Stimulated activated CD4-positive, alpha-beta T cell treated with anti-CD3 and anti-CD28 coated beads, Interleukin-1b, Interleukin-23, amount 100 ng/mL, for 48 hours (primary cell): ENCODE results near the gene LY6G6C.
"Not testable (repeated sequence)": the region's sequence is repeated elsewhere in the genome, so short reads cannot be mapped to it uniquely, and the experiment has no call there.

ENCODE experiments used
- DNase-seq: peaks from one replicate; pipeline ENCODE4 v3.0.0-alpha.2; 2020

LY6G6C gene

DNA sequence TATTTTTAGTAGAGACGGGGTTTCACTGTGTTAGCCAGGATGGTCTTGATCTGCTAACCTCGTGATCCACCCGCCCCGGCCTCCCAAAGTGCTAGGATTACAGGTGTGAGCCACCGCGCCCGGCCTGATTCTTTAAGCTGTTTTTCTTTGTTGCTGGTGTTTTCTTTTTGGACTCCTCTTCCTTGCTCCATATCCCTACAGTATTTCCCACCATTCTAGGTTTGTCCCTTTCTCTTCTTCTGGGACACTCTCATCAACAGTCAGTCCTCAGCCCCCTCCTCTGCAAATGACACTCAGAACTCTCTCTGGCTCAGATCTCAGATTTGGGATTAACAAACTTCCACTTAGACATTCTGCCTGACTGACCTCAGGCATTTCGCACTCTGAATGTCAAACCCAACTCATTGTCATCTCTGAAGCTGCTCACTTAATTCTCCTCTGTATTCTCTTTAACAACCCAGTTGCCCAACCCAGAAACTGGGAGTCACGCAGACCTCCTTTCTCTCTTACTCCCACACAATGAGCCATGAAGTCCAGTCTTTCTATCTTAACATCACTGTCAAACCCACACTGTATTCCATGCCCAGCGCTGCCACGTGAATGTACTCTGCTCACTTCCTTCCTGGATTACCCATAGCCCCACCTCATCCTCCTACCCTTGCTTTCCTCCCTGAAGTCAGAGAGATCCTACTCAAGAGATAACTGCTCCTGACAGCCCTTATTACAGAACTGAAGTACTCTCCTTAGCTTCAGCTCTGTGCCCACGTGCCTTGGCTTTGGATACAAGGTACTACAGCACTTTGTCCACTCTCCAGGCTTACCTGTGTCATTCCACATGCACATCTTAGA, 4.2 kb upstream of the LY6G6C start:
- no peak for DNase-seq

DNA sequence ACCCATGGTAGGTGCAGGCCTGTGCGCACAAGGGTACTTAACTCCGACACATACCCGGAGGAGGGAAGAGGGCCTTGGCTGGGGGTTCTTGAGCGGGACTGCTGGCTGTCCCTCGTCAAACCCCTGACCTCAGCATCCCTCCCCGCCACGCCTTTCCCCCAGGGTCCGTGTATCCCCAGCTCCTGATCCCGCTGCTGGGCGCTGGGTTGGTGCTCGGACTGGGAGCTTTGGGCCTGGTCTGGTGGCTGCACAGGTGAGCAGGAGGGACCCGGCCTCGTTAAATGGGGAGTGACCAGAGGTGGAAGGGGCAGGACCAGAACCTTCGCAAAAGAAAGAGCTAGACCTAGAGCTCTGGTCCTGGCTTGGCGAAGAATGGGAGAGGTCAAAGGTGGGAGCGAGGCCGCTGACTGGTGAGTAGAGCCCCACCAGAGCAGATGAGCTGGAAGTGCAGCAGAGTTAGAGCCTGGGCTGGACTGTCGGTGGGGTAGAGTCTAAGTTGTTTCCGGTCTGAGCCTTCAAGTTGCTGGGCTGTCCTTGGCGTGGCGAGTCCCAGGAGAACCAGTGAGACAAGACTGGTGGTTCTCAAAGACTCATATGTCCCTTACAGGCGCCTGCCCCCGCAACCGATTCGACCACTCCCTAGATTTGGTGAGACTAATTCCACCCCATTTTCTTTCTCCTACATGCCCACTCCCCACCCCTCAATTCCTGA, 2.6 kb upstream of the LY6G6C start:
- DNase-seq: no peak

DNA sequence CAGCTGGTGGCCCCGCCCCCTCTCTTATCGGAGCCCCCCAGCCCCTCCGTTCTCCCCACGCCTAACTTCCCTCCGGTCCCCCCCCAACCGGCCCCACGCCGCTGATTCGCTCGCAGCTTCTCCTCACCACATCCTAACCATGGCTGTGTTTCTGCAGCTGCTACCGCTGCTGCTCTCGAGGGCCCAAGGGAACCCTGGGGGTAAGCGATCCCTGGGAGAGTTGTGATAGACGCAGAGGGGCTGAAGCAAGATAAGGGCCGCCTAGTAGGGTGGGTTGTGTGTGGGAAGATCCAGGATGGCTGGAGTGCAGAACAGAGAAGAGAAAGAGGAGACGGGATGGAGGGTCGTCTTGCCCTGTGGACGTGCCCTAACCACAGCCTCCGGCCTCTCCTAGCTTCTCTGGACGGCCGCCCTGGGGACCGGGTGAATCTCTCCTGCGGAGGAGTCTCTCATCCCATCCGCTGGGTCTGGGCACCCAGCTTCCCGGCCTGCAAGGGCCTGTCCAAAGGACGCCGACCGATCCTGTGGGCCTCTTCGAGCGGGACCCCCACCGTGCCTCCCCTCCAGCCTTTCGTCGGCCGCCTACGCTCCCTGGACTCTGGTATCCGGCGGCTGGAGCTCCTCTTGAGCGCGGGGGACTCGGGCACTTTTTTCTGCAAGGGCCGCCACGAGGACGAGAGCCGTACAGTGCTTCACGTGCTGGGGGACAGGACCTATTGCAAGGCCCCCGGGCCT, 1.9 kb upstream of the LY6G6C start, which contains the start of gene MPIG6B:
TSS of gene MPIG6B (plus strand) at position 129 of the 735 bp plus-strand sequence. CDS start at position 140, 11 bp downstream.
- DNase-seq: no peak

DNA sequence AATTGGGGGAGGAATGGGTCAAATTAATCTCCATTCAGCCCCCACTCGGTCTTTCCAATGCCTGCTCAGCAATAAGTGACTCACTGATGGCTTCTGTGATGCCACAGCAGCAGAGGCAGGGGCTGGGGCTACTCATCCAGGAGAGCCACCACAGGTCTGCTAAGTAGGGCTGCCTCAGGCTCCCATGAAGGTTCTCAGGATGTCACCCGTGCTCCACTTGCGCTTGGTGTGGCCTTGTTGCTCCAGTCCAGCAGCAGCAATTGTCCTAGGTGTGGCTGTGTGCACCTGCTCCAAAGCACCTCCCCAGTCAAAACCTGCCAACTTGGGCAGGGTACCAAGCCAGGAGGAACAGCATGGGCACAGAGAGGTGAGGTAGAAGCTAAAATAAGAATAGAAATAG, 627 bp upstream of the LY6G6C start:
- no peak for DNase-seq

- no peak for DNase-seq
Measured at GRCh38 chr6:31720196-31720770, 1.3 kb downstream of the LY6G6C start.

DNA sequence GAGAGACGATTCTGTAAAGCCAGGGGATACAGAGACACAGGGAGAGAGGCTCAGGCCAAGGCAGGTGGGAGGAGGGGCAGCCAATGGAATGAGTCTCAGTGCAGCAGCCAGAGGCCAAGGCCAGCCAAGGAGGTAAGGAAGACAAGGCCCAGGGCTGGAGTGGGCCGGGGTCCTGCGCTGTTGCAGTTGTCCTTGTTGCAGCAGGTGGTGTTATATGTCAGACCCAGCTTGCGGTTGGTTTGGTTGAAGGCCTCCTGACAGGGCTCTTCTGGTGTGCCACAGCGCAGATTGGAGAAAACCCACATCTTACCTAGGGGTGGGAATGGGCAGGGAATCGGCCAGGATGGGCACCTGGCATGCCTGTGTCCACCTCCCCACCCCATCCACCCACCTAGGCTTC, 2.5 kb downstream of the LY6G6C start:
- DNase-seq: no peak

GRCh38 chr6:31718265-31718664, 3.3 kb downstream of the LY6G6C start:
- DNase-seq: no peak

- DNase-seq: no peak
Measured at GRCh38 chr6:31717499-31718222, 3.9 kb downstream of the LY6G6C start.

DNA sequence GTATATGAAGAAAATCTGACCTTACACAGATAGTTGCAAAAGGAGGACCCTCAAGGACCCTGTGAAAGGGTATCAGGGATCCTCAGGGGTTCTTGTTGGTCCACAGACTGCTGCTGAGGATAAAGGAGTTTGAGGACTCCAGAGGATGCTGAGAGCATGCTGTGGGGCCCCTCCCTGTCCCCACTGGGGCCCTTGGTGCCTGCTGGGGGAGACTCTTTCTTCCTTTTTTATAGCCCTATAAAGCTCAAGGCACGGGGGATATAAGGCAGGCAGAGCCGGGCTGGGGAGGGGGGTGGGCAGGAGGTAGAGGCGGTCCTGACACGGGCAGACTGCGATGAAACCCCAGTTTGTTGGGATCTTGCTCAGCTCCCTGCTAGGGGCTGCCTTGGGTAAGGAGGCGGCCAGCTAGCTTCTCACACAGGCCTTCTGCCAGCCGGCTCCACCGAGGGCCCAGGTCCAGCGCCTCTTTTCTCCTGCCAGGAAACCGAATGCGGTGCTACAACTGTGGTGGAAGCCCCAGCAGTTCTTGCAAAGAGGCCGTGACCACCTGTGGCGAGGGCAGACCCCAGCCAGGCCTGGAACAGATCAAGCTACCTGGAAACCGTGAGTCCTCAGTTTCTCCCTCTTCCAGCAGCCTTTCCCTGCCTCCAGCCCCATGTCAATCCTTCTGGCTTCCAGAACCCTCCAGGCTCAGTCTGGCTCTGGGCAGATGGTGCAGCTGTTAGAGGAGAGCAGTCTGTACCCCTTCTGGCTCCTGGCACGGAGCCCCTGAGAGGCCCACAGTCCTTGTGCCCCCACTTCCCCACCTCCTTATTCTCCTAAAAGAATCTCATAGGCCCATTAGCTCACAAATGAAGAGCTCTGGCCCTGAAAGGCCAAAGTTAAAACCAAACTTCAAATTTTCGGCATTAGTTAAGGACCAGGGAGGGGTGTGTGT, 6.3 kb downstream of the LY6G6C start, which contains the start of gene LY6G6D:
TSS of gene LY6G6D (plus strand) at position 327 of the 937 bp plus-strand sequence. CDS start at position 335, 8 bp downstream.
- no peak for DNase-seq

- no peak for DNase-seq
Measured at GRCh38 chr6:31713991-31714684, 7.4 kb downstream of the LY6G6C start.

- no peak for DNase-seq
Measured at GRCh38 chr6:31713465-31713864, 8.1 kb downstream of the LY6G6C start.

- DNase-seq: no peak
Measured at GRCh38 chr6:31712296-31712695, 9.2 kb downstream of the LY6G6C start.

GRCh38 chr6:31711233-31711632, 10.3 kb downstream of the LY6G6C start:
- no peak for DNase-seq

DNA sequence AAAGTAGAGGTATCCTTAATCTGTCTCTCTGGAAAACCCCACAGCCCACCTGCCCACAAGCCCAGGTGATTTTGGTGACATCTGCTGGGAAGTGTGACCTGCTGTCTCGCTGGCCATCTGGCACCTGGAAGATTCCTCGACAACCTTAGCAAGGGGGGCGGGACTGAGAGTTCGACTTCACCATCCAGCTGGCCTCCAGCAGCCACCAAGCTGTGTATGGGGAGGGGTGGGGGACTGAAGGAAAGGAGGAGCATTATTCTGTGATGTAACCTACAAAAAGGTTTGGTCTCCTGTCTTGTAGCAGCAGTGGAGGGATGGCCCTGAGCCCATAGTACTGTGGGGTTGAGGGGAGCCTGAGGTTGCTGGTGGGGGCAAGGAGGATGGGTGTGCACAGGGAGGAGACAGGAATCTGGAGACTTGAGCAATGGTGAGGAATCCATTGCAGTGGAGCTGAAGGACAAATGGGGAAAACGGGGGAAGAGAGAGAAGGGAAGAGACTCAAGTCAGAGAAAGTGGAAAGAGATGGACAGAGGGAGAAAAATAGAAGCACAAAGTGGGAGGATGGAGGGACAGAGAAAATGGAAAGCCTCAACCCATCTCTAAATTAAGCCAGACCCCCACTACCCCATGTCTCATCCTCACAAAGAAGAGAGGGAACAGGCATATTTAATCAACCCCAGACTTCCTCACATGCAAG, 10.9 kb downstream of the LY6G6C start:
- DNase-seq: no peak

- DNase-seq: not testable (repeated sequence)
Measured at GRCh38 chr6:31709157-31709556, 12.4 kb downstream of the LY6G6C start.

DNA sequence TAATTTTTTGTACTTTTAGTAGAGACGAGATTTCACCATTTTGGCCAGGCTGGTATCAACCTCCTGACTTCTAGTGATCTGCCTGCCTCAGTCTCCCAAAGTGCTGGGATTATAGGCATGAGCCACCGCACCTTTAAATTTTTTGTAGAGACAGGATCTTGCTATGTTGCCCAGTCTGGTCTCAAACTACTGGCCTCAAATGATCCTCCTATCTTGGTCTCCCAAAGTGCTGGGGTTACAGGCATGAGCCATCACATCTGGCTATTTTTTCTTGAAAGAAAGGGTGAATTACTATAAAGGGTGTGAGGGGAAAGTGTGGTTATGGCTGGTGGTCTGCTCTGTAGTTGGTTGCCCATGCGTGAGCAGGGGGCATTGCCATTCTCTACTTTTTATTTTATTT, 13.3 kb downstream of the LY6G6C start:
- no peak for DNase-seq

GRCh38 chr6:31707701-31708100, 13.8 kb downstream of the LY6G6C start:
- DNase-seq: no peak

DNA sequence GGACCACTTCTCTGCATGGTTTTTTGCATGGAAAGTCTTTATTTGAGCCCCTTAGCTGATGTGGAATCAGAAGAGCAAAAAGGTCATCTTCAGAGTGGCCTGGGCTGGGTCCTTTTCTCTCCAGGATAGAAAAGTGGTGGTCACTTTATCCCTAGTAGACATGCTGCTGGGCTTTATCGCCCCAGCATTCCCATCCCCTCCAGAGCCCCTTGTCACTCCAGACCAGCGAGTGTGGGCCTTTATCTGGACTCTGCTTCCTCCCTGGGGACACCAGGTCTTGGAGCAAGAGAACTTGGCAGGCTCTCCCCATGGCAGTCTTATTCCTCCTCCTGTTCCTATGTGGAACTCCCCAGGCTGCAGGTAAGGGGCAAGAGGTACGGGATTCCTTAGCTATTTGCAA, 14.9 kb downstream of the LY6G6C start, which contains the start of gene LY6G6F:
TSS of gene LY6G6F (plus strand) at position 268 of the 400 bp plus-strand sequence. CDS start at position 309, 41 bp downstream.
- DNase-seq: no peak

- no peak for DNase-seq
Measured at GRCh38 chr6:31705931-31706330, 15.6 kb downstream of the LY6G6C start.
